Adrenal gland (tissue), 12 donors: Measurements from ENCODE around the gene NALF2. TPM values are rescaled to one million over a fixed set of nuclear protein-coding genes. Genes with fewer than 3 reads are reported as not detected.

Experiments
- DNase-seq, 7 donors: peaks; one replicate each; pipeline ENCODE4 v3.0.0-alpha.2; 2019 to 2020
- H3K27ac ChIP-seq, 5 donors: fragments of 200-600 bp; sonication (generic) in 4 of 5; 1 replicate in 3 of 5; 2 replicates in 2 of 5; pipeline versions ENCODE4 v1.5.1 to v1.8.0; 2016 to 2020; ENCODE audit warnings: mild to moderate bottlenecking in 1 of 5
- H3K27me3 ChIP-seq: fragments of 200-600 bp; 2 replicates; pipeline ENCODE4 v1.8.0; 2021
- H3K36me3 ChIP-seq, 2 donors: fragments of 200-600 bp; replicated peaks in 1 of 2; 1 replicate in 1 of 2; 2 replicates in 1 of 2; pipeline versions ENCODE4 v1.5.1 to v1.8.0; 2018 to 2022
- H3K4me1 ChIP-seq, 2 donors: fragments of 200-600 bp; replicated peaks in 1 of 2; 1 replicate in 1 of 2; 2 replicates in 1 of 2; pipeline versions ENCODE4 v1.5.1 to v1.8.0; 2018 to 2021
- H3K4me3 ChIP-seq, 4 donors: fragments of 200-600 bp; sonication (generic) in 3 of 4; one replicate each; pipeline ENCODE4 v1.5.1; 2016 to 2018
- H3K9me3 ChIP-seq, 3 donors: fragments of 200-600 bp; sonication (generic) in 1 of 3; replicated peaks in 1 of 3; 1 replicate in 2 of 3; 2 replicates in 1 of 3; pipeline versions ENCODE4 v1.5.1 to v1.8.0; 2016 to 2021
- POLR2A ChIP-seq, 2 donors: fragments of 450-650 bp; IDR thresholded peaks; one replicate each; pipeline ENCODE4 v1.6.1; 2017; ENCODE audit warnings: antibody characterized with exemption in 2 of 2, mild to moderate bottlenecking in 2 of 2, moderate library complexity in 1 of 2
- WGBS, 4 donors: extraction: QIAGEN DNeasy Blood & Tissue Kit in 2 of 4; methylation state at CpG; one replicate each; pipeline versions ENCODE4 v1.1.5 to v1.1.7; 2013 to 2017; 5-methylcytosine and 5-hydroxymethylcytosine counted together
- intact Hi-C, 2 donors: fragments of 100-400 bp; cut with DNase I; formaldehyde crosslinking; loops; one replicate each; pipeline versions ENCODE4 v1.14.1 to v1.15.0; 2022 to 2023
- polyA plus RNA-seq, 3 donors: library from polyadenylated mRNA; stranded (reverse); fragments of 200-250 nt in 2 of 3; fragments of 350-450 nt in 1 of 3; fragmentation: Illumina TruSeq in 1 of 3; extraction: RNeasy Lipid Tissue Mini Kit (QIAGEN cat#74804) in 1 of 3; gene quantifications; one replicate each; pipeline ENCODE4 v1.2.3, GENCODE V29; 2013 to 2014
- total RNA-seq, 9 donors: library from RNA; depleted of rRNA in 4 of 9; stranded (reverse); fragments of >200 nt in 4 of 9; fragments of 120-200 nt in 1 of 9; fragmentation: NEBNext Ultra II Directional in 1 of 9; extraction: Animal tissue kit (Norgen Biotek cat#: 25700) in 1 of 9; gene quantifications; one replicate each; pipeline versions ENCODE4 v1.1.0 to v1.2.4, GENCODE V29; 2013 to 2023
- TF ChIP-seq, protein P1 (sequence below), 6 experiments: fragments of 450-650 bp in 4 of 6; fragments of 200-600 bp in 2 of 6; sonication (generic) in 1 of 6; IDR thresholded peaks; 1 replicate in 5 of 6; 2 replicates in 1 of 6; pipeline versions ENCODE4 v1.5.1 to v1.8.0; 2016 to 2021; ENCODE audit warnings: antibody characterized with exemption in 6 of 6, mild to moderate bottlenecking in 2 of 6, moderate library complexity in 1 of 6
- donor health status: healthy with polysubstance abuse.
- donor health status: Bipolar disorder and iron deficiency.
- donor health status: DM: yes; HTN: yes; CAD: no.
- donor health status: DM: no; HTN: no; CAD: no.
- donor health status: DM: no; HTN: no; CAD: no.
- donor health status: DM: yes; HTN: yes; CAD: no.

NALF2 gene
- total and polyA plus RNA-seq, 12 donors: 0.22 to 2.7 (median 0.85) TPM

DNA sequence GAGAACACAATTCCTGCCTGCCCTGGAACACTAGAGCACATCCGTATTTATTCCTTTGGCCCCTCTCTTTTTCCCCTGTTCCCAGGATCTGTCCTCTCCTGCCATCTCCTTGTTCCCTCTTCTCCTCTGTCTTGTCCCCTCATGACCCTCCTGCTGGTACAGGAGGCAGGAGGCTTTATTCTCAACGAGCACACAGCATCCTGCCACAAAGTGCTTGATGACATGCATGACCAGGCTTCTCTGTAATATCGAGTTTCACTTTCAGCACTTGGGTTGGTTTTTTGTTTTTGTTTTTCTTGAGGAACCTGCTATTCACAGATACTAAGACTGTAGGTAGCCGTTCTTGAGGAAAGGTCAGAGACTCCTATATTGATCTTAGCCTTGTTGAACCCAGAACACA, 35.3 kb downstream of the NALF2 start:
- intact Hi-C loops: loop anchor here in 1 of 2 donors (5.0 kb wide), 2 partner anchors 78 to 493 kb away; partner anchors contain the start of gene EDA
- DNase-seq: no peak
- H3K27ac ChIP-seq: no peak overlapping the region
- TF ChIP-seq POLR2A (IDR thresholded peaks at IDR 0.05): no peak
- TF ChIP-seq, protein P1, sequence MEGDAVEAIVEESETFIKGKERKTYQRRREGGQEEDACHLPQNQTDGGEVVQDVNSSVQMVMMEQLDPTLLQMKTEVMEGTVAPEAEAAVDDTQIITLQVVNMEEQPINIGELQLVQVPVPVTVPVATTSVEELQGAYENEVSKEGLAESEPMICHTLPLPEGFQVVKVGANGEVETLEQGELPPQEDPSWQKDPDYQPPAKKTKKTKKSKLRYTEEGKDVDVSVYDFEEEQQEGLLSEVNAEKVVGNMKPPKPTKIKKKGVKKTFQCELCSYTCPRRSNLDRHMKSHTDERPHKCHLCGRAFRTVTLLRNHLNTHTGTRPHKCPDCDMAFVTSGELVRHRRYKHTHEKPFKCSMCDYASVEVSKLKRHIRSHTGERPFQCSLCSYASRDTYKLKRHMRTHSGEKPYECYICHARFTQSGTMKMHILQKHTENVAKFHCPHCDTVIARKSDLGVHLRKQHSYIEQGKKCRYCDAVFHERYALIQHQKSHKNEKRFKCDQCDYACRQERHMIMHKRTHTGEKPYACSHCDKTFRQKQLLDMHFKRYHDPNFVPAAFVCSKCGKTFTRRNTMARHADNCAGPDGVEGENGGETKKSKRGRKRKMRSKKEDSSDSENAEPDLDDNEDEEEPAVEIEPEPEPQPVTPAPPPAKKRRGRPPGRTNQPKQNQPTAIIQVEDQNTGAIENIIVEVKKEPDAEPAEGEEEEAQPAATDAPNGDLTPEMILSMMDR (IDR thresholded peaks at IDR 0.05): no peak
- H3K4me1 ChIP-seq: peaks cover 0 to 3% of the 10 kb centered on the region in 2 donors
- H3K27me3 ChIP-seq: peaks cover 2% of the 10 kb centered on the region
- no peaks in the 10 kb centered on the region for H3K36me3 ChIP-seq
- 54 to 78% (median 66%) methylated on average over 4 of the region's 4 CpGs for WGBS, 4 donors
- H3K9me3 ChIP-seq: no peaks in the 10 kb centered on the region
- H3K4me3 ChIP-seq: no peak overlapping the region

DNA sequence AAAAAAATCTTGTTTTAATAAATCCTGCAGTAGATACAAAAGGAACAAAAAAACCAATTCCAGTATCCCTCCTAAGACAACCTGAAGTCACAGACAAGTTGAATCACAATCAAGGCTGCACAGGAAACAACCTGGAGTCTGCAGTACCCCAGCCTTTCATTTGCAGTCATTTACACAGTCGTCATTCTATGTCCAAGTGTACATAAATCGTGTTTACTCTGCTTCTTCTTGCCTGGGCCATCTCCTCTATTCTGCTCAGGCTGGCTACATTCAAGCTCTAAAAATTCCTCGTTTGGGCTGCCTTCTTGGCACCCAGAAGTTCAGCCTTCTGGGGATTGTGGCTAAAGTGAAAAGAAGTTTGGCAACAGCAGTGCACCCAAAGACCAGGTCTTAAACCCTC, 37.8 kb downstream of the NALF2 start:
- Histone ChIP-seq H3K4me3 (no peak overlapping the region), H3K36me3 (no peaks in the 10 kb centered on the region), H3K9me3 (no peaks in the 10 kb centered on the region), H3K27me3 (peaks cover 2% of the 10 kb centered on the region), H3K4me1 (peaks cover 0 to 3% of the 10 kb centered on the region in 2 donors), H3K27ac (no peak overlapping the region)
- WGBS, 4 donors: 47 to 93% (median 65%) methylated on average over 3 of the region's 3 CpGs
- DNase-seq: no peak
- TF ChIP-seq, protein P1 (IDR thresholded peaks at IDR 0.05): no peak
- no peak for TF ChIP-seq POLR2A (IDR thresholded peaks at IDR 0.05)
- intact Hi-C loops: no loop called here

GRCh38 chrX:69543572-69543971, 39.4 kb downstream of the NALF2 start:
- TF ChIP-seq, protein P1 (IDR thresholded peaks at IDR 0.05): no peak
- TF ChIP-seq POLR2A (IDR thresholded peaks at IDR 0.05): no peak
- Histone ChIP-seq H3K27me3 (peaks cover 2% of the 10 kb centered on the region), H3K36me3 (no peaks in the 10 kb centered on the region), H3K27ac (no peak overlapping the region), H3K4me3 (no peak overlapping the region), H3K4me1 (peaks cover 0 to 3% of the 10 kb centered on the region in 2 donors), H3K9me3 (no peaks in the 10 kb centered on the region)
- intact Hi-C loops: no loop called here
- DNase-seq: no peak
- 65 to 79% (median 73%) methylated on average over 2 to 3 of the region's 3 CpGs for WGBS, 4 donors

DNA sequence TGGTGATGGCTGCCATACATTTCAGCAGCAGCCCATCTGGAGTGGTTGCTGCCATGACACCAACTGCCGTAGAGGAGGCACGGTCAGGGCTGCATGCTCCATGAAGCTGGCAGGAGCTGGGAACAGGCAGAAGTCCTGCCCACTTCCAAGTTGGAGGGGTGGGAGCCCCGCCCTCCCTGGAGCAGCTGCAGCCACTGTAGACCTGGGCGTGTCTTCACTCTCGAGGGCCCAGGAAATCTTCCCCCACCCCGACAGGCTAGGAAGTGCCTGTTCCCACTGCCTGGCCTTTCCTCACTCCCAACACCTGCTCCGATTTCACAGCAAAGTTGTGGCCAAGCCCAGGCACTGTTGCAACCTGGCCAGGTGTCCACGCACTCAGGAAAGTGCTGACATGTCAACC, 42.3 kb downstream of the NALF2 start:
- H3K4me3 ChIP-seq: no peak overlapping the region
- peaks cover 0 to under 1% of the 10 kb centered on the region in 2 donors for H3K4me1 ChIP-seq
- no peaks in the 10 kb centered on the region for H3K9me3 ChIP-seq
- peaks cover 2% of the 10 kb centered on the region for H3K27me3 ChIP-seq
- intact Hi-C loops: no loop called here
- WGBS, 4 donors: 79 to 95% (median 91%) methylated on average over 3 to 8 of the region's 8 CpGs
- H3K27ac ChIP-seq: no peak overlapping the region
- no peaks in the 10 kb centered on the region for H3K36me3 ChIP-seq
- TF ChIP-seq POLR2A (IDR thresholded peaks at IDR 0.05): no peak
- TF ChIP-seq, protein P1 (IDR thresholded peaks at IDR 0.05): no peak
- no peak for DNase-seq
